OCI-LY1 (cell line): ENCODE data around the gene TBC1D4.

Experiments
- CTCF ChIP-seq: fragments of 200-600 bp; sonication (generic), shearing (Covaris generic); IDR thresholded peaks from 2 replicates; pipeline ENCODE4 v1.5.1; 2017; ENCODE audit warnings: mild to moderate bottlenecking, antibody characterized with exemption, low read length, moderate library complexity, mixed read lengths
- EZH2 ChIP-seq: fragments of 200-600 bp; sonication (generic), shearing (Covaris generic); IDR thresholded peaks from 2 replicates; pipeline ENCODE4 v1.8.0; 2017; ENCODE audit warnings: borderline replicate concordance, mixed run types, mild to moderate bottlenecking, antibody characterized with exemption, low read length, moderate library complexity, mixed read lengths

- TF ChIP-seq EZH2, result no peak
- no peak for TF ChIP-seq CTCF
Measured at GRCh38 chr13:75415171-75415570, 66.8 kb downstream of the TBC1D4 start.
